Vagina (tissue), 2 donors: ENCODE measurements around the gene ELL2.

Source experiments
- POLR2A ChIP-seq, 2 donors: fragments of 450-650 bp; IDR thresholded peaks; one replicate each; pipeline ENCODE4 v1.6.1; 2017; ENCODE audit warnings: antibody characterized with exemption in 2 of 2, mild to moderate bottlenecking in 2 of 2, moderate library complexity in 2 of 2
- POLR2AphosphoS5 ChIP-seq, 2 donors: sonication (generic); formaldehyde crosslinking; IDR thresholded peaks; one replicate each; pipeline ENCODE4 v1.9.0; 2017; ENCODE audit warnings: antibody characterized with exemption in 2 of 2, mild to moderate bottlenecking in 2 of 2, low read depth in 1 of 2; ENCODE audit not compliant: insufficient read depth in 1 of 2
- TF ChIP-seq, protein P1 (sequence below), 3 experiments: fragments of 450-650 bp in 2 of 3; fragments of 200-600 bp in 1 of 3; sonication (generic) in 1 of 3; IDR thresholded peaks; one replicate each; pipeline ENCODE4 v1.5.1; 2017 to 2019; ENCODE audit warnings: antibody characterized with exemption in 3 of 3, mild to moderate bottlenecking in 2 of 3, moderate library complexity in 2 of 3

DNA sequence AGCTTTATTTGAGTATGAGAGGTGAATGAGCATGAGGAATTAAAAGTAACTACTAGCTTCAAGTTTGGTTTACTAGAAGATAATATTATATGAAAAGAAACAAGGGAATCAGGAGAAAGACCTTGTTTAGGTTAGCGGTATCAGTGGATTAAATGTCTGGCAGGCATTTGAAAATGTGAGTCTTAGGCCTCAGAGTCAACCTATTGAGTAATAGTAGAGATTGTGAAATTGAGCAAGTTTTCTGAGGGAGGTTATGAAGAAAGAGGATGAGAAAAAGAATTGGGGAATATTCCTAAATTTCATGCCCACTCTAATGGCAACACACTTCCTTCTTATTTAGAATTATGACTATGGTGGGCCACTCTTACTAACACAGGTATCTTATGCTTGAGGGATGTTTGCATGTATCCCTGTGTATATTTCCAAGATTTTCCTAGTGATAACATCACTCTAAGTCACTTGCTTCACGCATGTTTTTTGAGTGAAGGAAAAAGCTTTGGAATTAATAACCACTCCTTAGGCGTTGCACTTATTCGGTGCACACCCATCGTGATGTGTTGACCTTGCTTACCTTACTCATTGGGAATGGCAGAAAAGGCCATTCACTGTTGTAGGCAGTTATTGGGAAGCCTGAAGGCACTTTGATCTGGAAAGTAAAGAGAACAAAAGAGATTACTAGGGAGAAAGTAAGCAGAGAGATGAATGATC, 8.2 kb upstream of the ELL2 start:
- TF ChIP-seq, protein P1, sequence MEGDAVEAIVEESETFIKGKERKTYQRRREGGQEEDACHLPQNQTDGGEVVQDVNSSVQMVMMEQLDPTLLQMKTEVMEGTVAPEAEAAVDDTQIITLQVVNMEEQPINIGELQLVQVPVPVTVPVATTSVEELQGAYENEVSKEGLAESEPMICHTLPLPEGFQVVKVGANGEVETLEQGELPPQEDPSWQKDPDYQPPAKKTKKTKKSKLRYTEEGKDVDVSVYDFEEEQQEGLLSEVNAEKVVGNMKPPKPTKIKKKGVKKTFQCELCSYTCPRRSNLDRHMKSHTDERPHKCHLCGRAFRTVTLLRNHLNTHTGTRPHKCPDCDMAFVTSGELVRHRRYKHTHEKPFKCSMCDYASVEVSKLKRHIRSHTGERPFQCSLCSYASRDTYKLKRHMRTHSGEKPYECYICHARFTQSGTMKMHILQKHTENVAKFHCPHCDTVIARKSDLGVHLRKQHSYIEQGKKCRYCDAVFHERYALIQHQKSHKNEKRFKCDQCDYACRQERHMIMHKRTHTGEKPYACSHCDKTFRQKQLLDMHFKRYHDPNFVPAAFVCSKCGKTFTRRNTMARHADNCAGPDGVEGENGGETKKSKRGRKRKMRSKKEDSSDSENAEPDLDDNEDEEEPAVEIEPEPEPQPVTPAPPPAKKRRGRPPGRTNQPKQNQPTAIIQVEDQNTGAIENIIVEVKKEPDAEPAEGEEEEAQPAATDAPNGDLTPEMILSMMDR (IDR thresholded peaks at IDR 0.05), result no peak
- TF ChIP-seq POLR2AphosphoS5 (IDR thresholded peaks at IDR 0.05; ENCODE audit: insufficient read depth in 1 of 2, low read depth in 1 of 2) (peak in 1 of 2 donors; percentile 42), POLR2A (IDR thresholded peaks at IDR 0.05) (no peak)
